Mesendoderm (in vitro differentiated cells): ENCODE results near the gene ACTG1.

ENCODE experiments used
- DNase-seq: peaks from one replicate; pipeline ENCODE4 v3.0.0; 2013
- H2AK5ac ChIP-seq: 2 replicates; pipeline ENCODE4 v1.6.1; 2013; ENCODE audit warnings: low read length, inconsistent platforms
- H2BK120ac ChIP-seq: 2 replicates; pipeline ENCODE4 v1.6.1; 2013; ENCODE audit warnings: low read depth, mild to moderate bottlenecking, low read length, moderate library complexity, mixed read lengths
- H2BK15ac ChIP-seq: replicated peaks from 2 replicates; pipeline ENCODE4 v1.6.1; 2013; ENCODE audit warnings: low read depth, mild to moderate bottlenecking, moderate library complexity
- H2BK5ac ChIP-seq: 2 replicates; pipeline ENCODE4 v1.6.1; 2013; ENCODE audit warnings: low read length, inconsistent platforms
- H3K18ac ChIP-seq: 2 replicates; pipeline ENCODE4 v1.6.1; 2013; ENCODE audit warnings: mild to moderate bottlenecking, low read length, mixed read lengths
- H3K23ac ChIP-seq: one replicate; pipeline ENCODE4 v1.6.1; 2013; ENCODE audit warnings: low read length
- H3K27ac ChIP-seq: 2 replicates; pipeline ENCODE4 v1.5.1; 2013; ENCODE audit warnings: low read depth, mild to moderate bottlenecking, inconsistent platforms, low read length, moderate library complexity
- H3K27me3 ChIP-seq: 2 replicates; pipeline ENCODE4 v1.6.1; 2013; ENCODE audit warnings: low read length, control low read depth, mild to moderate bottlenecking, inconsistent platforms; ENCODE audit not compliant: insufficient read depth, poor library complexity
- H3K36me3 ChIP-seq: 2 replicates; pipeline ENCODE4 v1.6.1; 2013; ENCODE audit warnings: low read length, inconsistent platforms; ENCODE audit not compliant: control insufficient read depth, insufficient read depth
- H3K4ac ChIP-seq: one replicate; pipeline ENCODE4 v1.6.1; 2013; ENCODE audit warnings: low read depth, mild to moderate bottlenecking, low read length, moderate library complexity
- H3K4me1 ChIP-seq: 2 replicates; pipeline ENCODE4 v1.6.1; 2013; ENCODE audit warnings: low read depth, low read length, inconsistent platforms; ENCODE audit not compliant: control insufficient read depth
- H3K4me2 ChIP-seq: 2 replicates; pipeline ENCODE4 v1.6.1; 2013; ENCODE audit warnings: low read length
- H3K4me3 ChIP-seq: 2 replicates; pipeline ENCODE4 v1.5.1; 2013; ENCODE audit warnings: mild to moderate bottlenecking, low read length
- H3K56ac ChIP-seq: one replicate; pipeline ENCODE4 v1.6.1; 2013; ENCODE audit warnings: low read length
- H3K79me1 ChIP-seq: 2 replicates; pipeline ENCODE4 v1.6.1; 2013; ENCODE audit warnings: low read length, inconsistent platforms
- H3K79me2 ChIP-seq: 2 replicates; pipeline ENCODE4 v1.6.1; 2013; ENCODE audit warnings: mild to moderate bottlenecking, low read length; ENCODE audit not compliant: control insufficient read depth, insufficient read depth
- H3K9ac ChIP-seq: 2 replicates; pipeline ENCODE4 v1.6.1; 2013; ENCODE audit warnings: low read length, inconsistent platforms
- H4K5ac ChIP-seq: one replicate; pipeline ENCODE4 v1.6.1; 2013; ENCODE audit warnings: low read length
- H4K8ac ChIP-seq: one replicate; pipeline ENCODE4 v1.6.1; 2013; ENCODE audit warnings: low read depth, mild to moderate bottlenecking, control low read depth, low read length, moderate library complexity
- WGBS: extraction: QIAGEN DNeasy Blood & Tissue Kit; methylation state at CpG from one replicate; pipeline ENCODE4 v1.1.7; 2013; ENCODE audit warnings: low lambda C conversion rate, missing lambda C conversion rate; ENCODE audit not compliant: insufficient coverage; ENCODE audit errors: extremely low coverage; 5-methylcytosine and 5-hydroxymethylcytosine counted together

Gene ACTG1

GRCh38 chr17:81535480-81536298 lies 23.1 kb upstream of the ACTG1 start:
- no peak overlapping the region for H3K56ac ChIP-seq
- DNase-seq = no peak
- no peak overlapping the region for H3K18ac ChIP-seq
- no peaks in the 10 kb centered on the region for H3K36me3 ChIP-seq
- H2BK120ac ChIP-seq = no peak overlapping the region
- no peak overlapping the region for H3K4me2 ChIP-seq
- no peak overlapping the region for H3K4me3 ChIP-seq
- no peak overlapping the region for H3K23ac ChIP-seq
- H3K4ac ChIP-seq = no peak overlapping the region
- H3K9ac ChIP-seq = no peak overlapping the region
- H3K27me3 ChIP-seq = peaks cover 5% of the 10 kb centered on the region
- H2BK5ac ChIP-seq = no peak overlapping the region
- no peaks in the 10 kb centered on the region for H3K79me2 ChIP-seq
- H2AK5ac ChIP-seq = no peak overlapping the region
- no peak overlapping the region for H4K8ac ChIP-seq
- no peaks in the 10 kb centered on the region for H3K79me1 ChIP-seq
- H2BK15ac ChIP-seq = no peak overlapping the region
- H4K5ac ChIP-seq = no peak overlapping the region
- H3K27ac ChIP-seq = no peak overlapping the region
- H3K4me1 ChIP-seq = peaks cover 2% of the 10 kb centered on the region
- WGBS = 100% methylated on average over 1 of the region's 13 CpGs

GRCh38 chr17:81535007-81535328 lies 22.4 kb upstream of the ACTG1 start:
- Histone ChIP-seq H3K4me1 (peaks cover 2% of the 10 kb centered on the region), H2BK120ac (no peak overlapping the region), H4K8ac (no peak overlapping the region), H3K56ac (no peak overlapping the region), H3K23ac (no peak overlapping the region), H3K9ac (no peak overlapping the region), H3K79me1 (no peaks in the 10 kb centered on the region), H3K79me2 (no peaks in the 10 kb centered on the region), H2BK15ac (no peak overlapping the region), H4K5ac (no peak overlapping the region), H3K4me3 (no peak overlapping the region), H3K4me2 (no peak overlapping the region), H3K27ac (no peak overlapping the region), H2BK5ac (no peak overlapping the region), H3K36me3 (no peaks in the 10 kb centered on the region), H3K18ac (no peak overlapping the region), H2AK5ac (no peak overlapping the region), H3K27me3 (peaks cover 5% of the 10 kb centered on the region), H3K4ac (no peak overlapping the region)
- no CpG with 5 or more reads among the region's 5 CpGs for WGBS
- DNase-seq = no peak

GRCh38 chr17:81534157-81535006 lies 21.8 kb upstream of the ACTG1 start:
- H2BK5ac ChIP-seq = no peak overlapping the region
- H3K4ac ChIP-seq = no peak overlapping the region
- no peak overlapping the region for H3K18ac ChIP-seq
- H2AK5ac ChIP-seq = no peak overlapping the region
- no peak overlapping the region for H2BK120ac ChIP-seq
- no peak overlapping the region for H3K4me2 ChIP-seq
- peaks cover 2% of the 10 kb centered on the region for H3K4me1 ChIP-seq
- no peak overlapping the region for H3K27ac ChIP-seq
- no peak overlapping the region for H3K4me3 ChIP-seq
- H3K56ac ChIP-seq = no peak overlapping the region
- no peaks in the 10 kb centered on the region for H3K36me3 ChIP-seq
- no peak overlapping the region for H4K8ac ChIP-seq
- no peaks in the 10 kb centered on the region for H3K79me1 ChIP-seq
- H3K79me2 ChIP-seq = no peaks in the 10 kb centered on the region
- no peak overlapping the region for H3K23ac ChIP-seq
- peaks cover 5% of the 10 kb centered on the region for H3K27me3 ChIP-seq
- WGBS = no CpG with 5 or more reads among the region's 6 CpGs
- no peak overlapping the region for H4K5ac ChIP-seq
- H3K9ac ChIP-seq = no peak overlapping the region
- no peak for DNase-seq
- no peak overlapping the region for H2BK15ac ChIP-seq

- H3K27me3 ChIP-seq = peaks cover 5% of the 10 kb centered on the region
These were observed 20.9 kb upstream of the ACTG1 start for GRCh38 chr17:81533339-81534141.

GRCh38 chr17:81532490-81533287 lies 20.1 kb upstream of the ACTG1 start:
- H3K23ac ChIP-seq = no peak overlapping the region
- H3K27ac ChIP-seq = no peak overlapping the region
- no peak overlapping the region for H3K4ac ChIP-seq
- H3K4me3 ChIP-seq = no peak overlapping the region
- H3K4me2 ChIP-seq = no peak overlapping the region
- no peak overlapping the region for H2BK120ac ChIP-seq
- no peak for DNase-seq
- no peaks in the 10 kb centered on the region for H3K79me1 ChIP-seq
- no peaks in the 10 kb centered on the region for H3K36me3 ChIP-seq
- no peaks in the 10 kb centered on the region for H3K79me2 ChIP-seq
- peaks cover 5% of the 10 kb centered on the region for H3K27me3 ChIP-seq
- H2BK5ac ChIP-seq = no peak overlapping the region
- H3K56ac ChIP-seq = no peak overlapping the region
- no peak overlapping the region for H4K5ac ChIP-seq
- H3K18ac ChIP-seq = no peak overlapping the region
- no CpG with 5 or more reads among the region's 11 CpGs for WGBS
- H2BK15ac ChIP-seq = no peak overlapping the region
- H3K9ac ChIP-seq = no peak overlapping the region
- no peak overlapping the region for H4K8ac ChIP-seq
- peaks cover 2% of the 10 kb centered on the region for H3K4me1 ChIP-seq
- no peak overlapping the region for H2AK5ac ChIP-seq

More at GRCh38 chr17:81533339-81534141, 20.9 kb upstream of the ACTG1 start:
- Histone ChIP-seq H3K4me2 (no peak overlapping the region), H3K4me1 (peaks cover 2% of the 10 kb centered on the region), H3K23ac (no peak overlapping the region), H3K36me3 (no peaks in the 10 kb centered on the region), H2BK120ac (no peak overlapping the region), H4K8ac (no peak overlapping the region), H3K79me1 (no peaks in the 10 kb centered on the region), H2BK5ac (no peak overlapping the region), H3K9ac (no peak overlapping the region), H4K5ac (no peak overlapping the region), H3K4me3 (no peak overlapping the region), H2BK15ac (no peak overlapping the region), H3K79me2 (no peaks in the 10 kb centered on the region), H3K18ac (no peak overlapping the region), H3K4ac (no peak overlapping the region), H3K56ac (no peak overlapping the region), H2AK5ac (no peak overlapping the region), H3K27ac (no peak overlapping the region)
- DNase-seq = no peak
- no CpG with 5 or more reads among the region's 21 CpGs for WGBS
